Transverse colon (tissue), 4 donors: Measurements from ENCODE around the gene ITIH4. TPM values are rescaled to one million over a fixed set of nuclear protein-coding genes. Genes with fewer than 3 reads are reported as not detected.

Source experiments
- DNase-seq: peaks from one replicate; pipeline ENCODE4 v3.0.0-alpha.2; 2019
- H3K27ac ChIP-seq, 4 donors: fragments of 200-600 bp; sonication (generic); 2 replicates each; pipeline ENCODE4 v1.5.1; 2016 to 2018; ENCODE audit warnings: inconsistent platforms in 4 of 4
- H3K27me3 ChIP-seq: fragments of 200-600 bp; sonication (generic); 2 replicates; pipeline ENCODE4 v1.5.1; 2017; ENCODE audit warnings: inconsistent platforms
- H3K36me3 ChIP-seq, 4 donors: fragments of 200-600 bp; sonication (generic); 2 replicates each; pipeline ENCODE4 v1.5.1; 2017 to 2019; ENCODE audit warnings: inconsistent platforms in 4 of 4
- H3K4me1 ChIP-seq, 4 donors: fragments of 200-600 bp; sonication (generic); 2 replicates each; pipeline ENCODE4 v1.5.1; 2017 to 2020; ENCODE audit warnings: inconsistent platforms in 4 of 4
- H3K4me3 ChIP-seq, 4 donors: fragments of 200-600 bp; sonication (generic); 1 replicate in 1 of 4; 2 replicates in 3 of 4; pipeline versions ENCODE4 v1.5.1 to v1.6.1; 2017 to 2019; ENCODE audit warnings: inconsistent platforms in 4 of 4
- H3K9me3 ChIP-seq, 2 donors: fragments of 200-600 bp; sonication (generic); 2 replicates each; pipeline ENCODE4 v1.5.1; 2017 to 2019; ENCODE audit warnings: inconsistent platforms in 2 of 2
- CTCF ChIP-seq, 5 experiments: fragments of 200-600 bp in 3 of 5; fragments of 450-650 bp in 2 of 5; sonication (generic) in 3 of 5; IDR thresholded peaks; 1 replicate in 2 of 5; 2 replicates in 3 of 5; pipeline ENCODE4 v1.5.1; 2016 to 2017; ENCODE audit warnings: antibody characterized with exemption in 5 of 5, inconsistent platforms in 3 of 5, mild to moderate bottlenecking in 2 of 5, moderate library complexity in 1 of 5
- EP300 ChIP-seq: sonication (generic); formaldehyde crosslinking; IDR thresholded peaks from one replicate; pipeline ENCODE4 v1.6.1; 2017; ENCODE audit warnings: antibody characterized with exemption, low read depth
- POLR2A ChIP-seq: fragments of 450-650 bp; IDR thresholded peaks from one replicate; pipeline ENCODE4 v1.6.1; 2016; ENCODE audit warnings: antibody characterized with exemption, mild to moderate bottlenecking, moderate library complexity
- POLR2AphosphoS5 ChIP-seq, 3 donors: sonication (generic); formaldehyde crosslinking; IDR thresholded peaks; one replicate each; pipeline ENCODE4 v1.6.1; 2016; ENCODE audit warnings: antibody characterized with exemption in 3 of 3
- WGBS, 2 donors: methylation state at CpG; one replicate each; pipeline ENCODE4 v1.1.5; 2018; ENCODE audit warnings: low coverage in 1 of 2; 5-methylcytosine and 5-hydroxymethylcytosine counted together
- in situ Hi-C, 4 donors: fragments of 200-750 bp; cut with MboI; loops; one replicate each; pipeline versions ENCODE4 v1.15.0 to v1.15.1; 2017; ENCODE audit warnings: low sequenced_read_pairs in 3 of 4, low pct_ligation_motif_present in 1 of 4, low pct_unique_long_range_greater_than_20kb in 1 of 4
- intact Hi-C: fragments of 100-400 bp; cut with DNase I; formaldehyde crosslinking; loops from one replicate; pipeline ENCODE4 v1.15.1; 2023; ENCODE audit warnings: low total_unique reads
- total RNA-seq, 4 donors: library from RNA; depleted of rRNA; stranded (reverse); fragments of >200 nt; gene quantifications; one replicate each; pipeline ENCODE4 v1.1.0, GENCODE V29; 2016

Gene ITIH4
- total RNA-seq, 4 donors from 2014 or later = 0.60 to 9.5 (median 4.9) TPM

DNA sequence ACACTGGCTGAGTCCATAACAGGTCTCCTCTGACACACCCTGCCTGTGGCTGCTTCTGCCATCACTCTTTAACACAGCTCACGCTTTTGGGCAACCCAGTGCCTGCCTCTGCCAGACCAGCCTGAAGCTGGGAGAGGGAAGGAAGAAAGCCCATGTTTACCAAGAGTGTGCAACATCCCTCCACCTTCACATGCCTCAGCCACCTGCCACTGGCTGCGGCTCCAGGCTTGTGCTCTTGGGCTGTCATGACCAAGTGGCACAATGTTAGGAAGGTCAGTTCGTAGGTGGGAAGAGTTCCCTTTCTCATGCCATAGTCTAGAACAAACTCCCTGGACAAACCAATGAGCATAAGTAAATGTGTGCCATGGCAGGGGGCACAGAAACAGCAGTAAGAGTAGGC lies 46.6 kb upstream of the ITIH4 start:
- H3K4me3 ChIP-seq = no peak overlapping the region
- TF ChIP-seq POLR2A (no peak), CTCF (IDR thresholded peaks at IDR 0.05) (no peak), EP300 (no peak), POLR2AphosphoS5 (IDR thresholded peaks at IDR 0.05) (no peak)
- DNase-seq = no peak
- WGBS, 2 donors = 89% methylated on average over 3 of the region's 3 CpGs; no CpG with 5 or more reads in 1 of the 2 donors
- H3K27ac ChIP-seq = no peak overlapping the region
- intact Hi-C loops = no loop called here
- in situ Hi-C loops = no loop called here
- no peaks in the 10 kb centered on the region for H3K27me3 ChIP-seq
- peaks cover 0 to 15% (median 3%) of the 10 kb centered on the region in 4 donors for H3K4me1 ChIP-seq
- no peaks in the 10 kb centered on the region for H3K36me3 ChIP-seq
- no peaks in the 10 kb centered on the region for H3K9me3 ChIP-seq

DNA sequence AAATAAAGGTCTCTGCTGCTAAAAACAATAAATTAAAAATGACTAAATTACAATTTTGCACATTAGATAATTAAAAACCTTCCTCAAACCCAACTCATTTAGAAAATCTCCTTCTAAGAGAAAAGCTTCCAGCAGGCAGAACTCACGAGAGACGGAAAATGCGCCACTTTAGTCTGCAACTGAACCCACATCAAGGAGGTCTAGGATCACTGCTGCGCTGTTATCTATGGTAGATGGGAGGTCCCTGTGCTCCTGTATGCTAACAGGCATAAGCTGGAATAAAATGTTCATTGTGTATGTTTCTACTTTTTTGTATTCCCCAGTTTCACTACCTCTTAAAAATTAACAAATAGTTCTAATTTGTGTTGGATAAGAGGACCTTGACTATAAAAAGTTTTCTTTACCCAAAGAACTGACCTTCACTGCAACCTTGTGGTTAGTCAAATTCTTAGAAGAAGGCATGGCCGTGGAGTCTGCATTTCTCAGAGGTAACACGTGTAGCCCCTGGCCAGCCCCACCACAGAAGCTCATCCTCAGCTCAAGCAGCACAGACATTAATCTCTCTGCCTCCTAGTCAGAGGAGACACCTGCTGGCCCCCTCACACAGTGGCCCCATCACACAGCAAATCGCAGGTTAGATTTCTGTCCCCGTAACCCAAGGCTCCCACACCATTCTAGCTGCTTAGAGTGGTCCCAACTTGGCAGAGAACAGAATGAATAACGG lies 44.6 kb upstream of the ITIH4 start:
- H3K27ac ChIP-seq = no peak overlapping the region
- TF ChIP-seq EP300 (no peak), CTCF (IDR thresholded peaks at IDR 0.05) (no peak), POLR2AphosphoS5 (IDR thresholded peaks at IDR 0.05) (no peak), POLR2A (no peak)
- DNase-seq = no peak
- no peak overlapping the region for H3K4me3 ChIP-seq
- 90 to 98% methylated on average over 4 to 9 of the region's 9 CpGs for WGBS, 2 donors
- no peaks in the 10 kb centered on the region for H3K36me3 ChIP-seq
- intact Hi-C loops (no loop called here), in situ Hi-C loops (no loop called here)
- peaks cover 0 to 15% (median 3%) of the 10 kb centered on the region in 4 donors for H3K4me1 ChIP-seq
- no peaks in the 10 kb centered on the region for H3K9me3 ChIP-seq
- H3K27me3 ChIP-seq = no peaks in the 10 kb centered on the region

GRCh38 chr3:52874160-52874701 lies 43.8 kb upstream of the ITIH4 start:
- H3K27me3 ChIP-seq = no peaks in the 10 kb centered on the region

More at GRCh38 chr3:52874160-52874701, 43.8 kb upstream of the ITIH4 start:
- no peaks in the 10 kb centered on the region for H3K36me3 ChIP-seq
- no peaks in the 10 kb centered on the region for H3K9me3 ChIP-seq
- H3K4me3 ChIP-seq = no peak overlapping the region
- in situ Hi-C loops = no loop called here
- 48 to 59% methylated on average over 4 to 5 of the region's 5 CpGs for WGBS, 2 donors
- intact Hi-C loops = no loop called here
- no peak for DNase-seq
- no peak overlapping the region for H3K27ac ChIP-seq
- peaks cover 0 to 15% (median 3%) of the 10 kb centered on the region in 4 donors for H3K4me1 ChIP-seq
- TF ChIP-seq POLR2AphosphoS5 (IDR thresholded peaks at IDR 0.05) (no peak), CTCF (IDR thresholded peaks at IDR 0.05) (no peak), EP300 (no peak), POLR2A (no peak)
